ENCODE measurements around the gene LRRC14B. TPM values are rescaled to one million over a fixed set of nuclear protein-coding genes. Genes with fewer than 3 reads are reported as not detected.

The LRRC14B gene
- total RNA-seq, 1 donor from 2014 or later, result not detected

- Histone ChIP-seq H2AFZ (ENCODE audit: low read depth, low read length) (no peak overlapping the region), H4K20me1 (ENCODE audit: insufficient read depth, low read length) (no peaks in the 10 kb centered on the region), H3K4me1 (ENCODE audit: insufficient read depth, low read length) (peaks cover 33% of the 10 kb centered on the region), H3K27ac (ENCODE audit: low read depth, low read length) (peak overlapping the region; percentile 91), H3K27me3 (ENCODE audit: insufficient read depth, low read length) (no peaks in the 10 kb centered on the region), H3K79me2 (ENCODE audit: insufficient read depth, low read length) (no peaks in the 10 kb centered on the region), H3K9ac (ENCODE audit: low read length) (peak overlapping the region; percentile 79), H3K4me3 (ENCODE audit: insufficient read depth, low read depth, low read length) (no peak overlapping the region), H3K4me2 (ENCODE audit: low read length) (peak overlapping the region; percentile 79), H3K9me3 (ENCODE audit: insufficient read depth, low read depth, low read length) (no peaks in the 10 kb centered on the region), H3K36me3 (ENCODE audit: insufficient read depth, low read length) (no peaks in the 10 kb centered on the region)
- no peak for DNase-seq (ENCODE audit: low read depth)
- H3K27ac Mint-ChIP-seq (ENCODE audit: unreplicated experiment), result no peak overlapping the region
- TF ChIP-seq, protein P1, sequence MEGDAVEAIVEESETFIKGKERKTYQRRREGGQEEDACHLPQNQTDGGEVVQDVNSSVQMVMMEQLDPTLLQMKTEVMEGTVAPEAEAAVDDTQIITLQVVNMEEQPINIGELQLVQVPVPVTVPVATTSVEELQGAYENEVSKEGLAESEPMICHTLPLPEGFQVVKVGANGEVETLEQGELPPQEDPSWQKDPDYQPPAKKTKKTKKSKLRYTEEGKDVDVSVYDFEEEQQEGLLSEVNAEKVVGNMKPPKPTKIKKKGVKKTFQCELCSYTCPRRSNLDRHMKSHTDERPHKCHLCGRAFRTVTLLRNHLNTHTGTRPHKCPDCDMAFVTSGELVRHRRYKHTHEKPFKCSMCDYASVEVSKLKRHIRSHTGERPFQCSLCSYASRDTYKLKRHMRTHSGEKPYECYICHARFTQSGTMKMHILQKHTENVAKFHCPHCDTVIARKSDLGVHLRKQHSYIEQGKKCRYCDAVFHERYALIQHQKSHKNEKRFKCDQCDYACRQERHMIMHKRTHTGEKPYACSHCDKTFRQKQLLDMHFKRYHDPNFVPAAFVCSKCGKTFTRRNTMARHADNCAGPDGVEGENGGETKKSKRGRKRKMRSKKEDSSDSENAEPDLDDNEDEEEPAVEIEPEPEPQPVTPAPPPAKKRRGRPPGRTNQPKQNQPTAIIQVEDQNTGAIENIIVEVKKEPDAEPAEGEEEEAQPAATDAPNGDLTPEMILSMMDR (IDR thresholded peaks at IDR 0.05; ENCODE audit: insufficient read depth, low read depth, low read length), result no peak
- no peak for TF ChIP-seq EZH2 (IDR thresholded peaks at IDR 0.05; ENCODE audit: insufficient read depth, low read length)
- H3K36me3 Mint-ChIP-seq (ENCODE audit: low read depth, unreplicated experiment), result peaks cover 2% of the 10 kb centered on the region
- peaks cover 17% of the 10 kb centered on the region for H3K4me1 Mint-ChIP-seq (ENCODE audit: low read depth, unreplicated experiment)
- peaks cover 5% of the 10 kb centered on the region for H3K9me3 Mint-ChIP-seq (ENCODE audit: unreplicated experiment)
- no peak overlapping the region for H3K4me3 Mint-ChIP-seq (ENCODE audit: unreplicated experiment)
- FAIRE-seq, result no peak
- peaks cover 25% of the 10 kb centered on the region for H3K27me3 Mint-ChIP-seq (ENCODE audit: low read depth, unreplicated experiment)
These were observed 30.1 kb upstream of the LRRC14B start for GRCh38 chr5:160921-161802.

GRCh38 chr5:161803-162110 lies 29.5 kb upstream of the LRRC14B start:
- no peak overlapping the region for H3K9ac ChIP-seq (ENCODE audit: low read length)
- no peak overlapping the region for H3K27ac ChIP-seq (ENCODE audit: low read depth, low read length)
- DNase-seq (ENCODE audit: low read depth) (no peak), FAIRE-seq (no peak)
- no peaks in the 10 kb centered on the region for H3K27me3 ChIP-seq (ENCODE audit: insufficient read depth, low read length)
- no peak for TF ChIP-seq EZH2 (IDR thresholded peaks at IDR 0.05; ENCODE audit: insufficient read depth, low read length)
- TF ChIP-seq, protein P1 (IDR thresholded peaks at IDR 0.05; ENCODE audit: insufficient read depth, low read depth, low read length), result no peak
- Mint-ChIP-seq H3K9me3 (ENCODE audit: unreplicated experiment) (peaks cover 5% of the 10 kb centered on the region), H3K36me3 (ENCODE audit: low read depth, unreplicated experiment) (peaks cover 2% of the 10 kb centered on the region), H3K4me1 (ENCODE audit: low read depth, unreplicated experiment) (peaks cover 17% of the 10 kb centered on the region), H3K27ac (ENCODE audit: unreplicated experiment) (no peak overlapping the region), H3K4me3 (ENCODE audit: unreplicated experiment) (no peak overlapping the region), H3K27me3 (ENCODE audit: low read depth, unreplicated experiment) (peaks cover 23% of the 10 kb centered on the region)
- H4K20me1 ChIP-seq (ENCODE audit: insufficient read depth, low read length), result no peaks in the 10 kb centered on the region
- H3K4me2 ChIP-seq (ENCODE audit: low read length), result no peak overlapping the region
- H3K4me1 ChIP-seq (ENCODE audit: insufficient read depth, low read length), result peaks cover 31% of the 10 kb centered on the region
- H3K4me3 ChIP-seq (ENCODE audit: insufficient read depth, low read depth, low read length), result no peak overlapping the region
- no peaks in the 10 kb centered on the region for H3K79me2 ChIP-seq (ENCODE audit: insufficient read depth, low read length)
- no peaks in the 10 kb centered on the region for H3K36me3 ChIP-seq (ENCODE audit: insufficient read depth, low read length)
- H2AFZ ChIP-seq (ENCODE audit: low read depth, low read length), result no peak overlapping the region
- H3K9me3 ChIP-seq (ENCODE audit: insufficient read depth, low read depth, low read length), result no peaks in the 10 kb centered on the region

DNA sequence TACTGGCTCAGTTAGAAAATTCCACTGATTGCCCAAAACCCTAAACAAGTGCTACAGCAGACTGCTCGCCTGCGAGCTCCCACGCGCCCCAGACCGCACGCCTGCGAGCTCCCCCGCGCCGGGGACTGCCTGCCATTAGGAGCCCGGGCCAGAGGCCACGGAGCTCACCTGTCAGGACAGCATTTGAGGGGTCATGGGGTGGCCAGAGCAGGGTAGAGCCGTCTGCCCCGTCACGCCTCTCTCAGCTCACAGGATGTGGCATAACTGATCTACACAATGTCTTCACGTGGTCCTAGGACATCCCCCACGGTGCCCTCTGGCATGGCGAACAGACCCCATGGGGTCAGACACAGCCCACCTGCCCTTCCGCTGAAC lies 29.1 kb upstream of the LRRC14B start:
- peaks cover 31% of the 10 kb centered on the region for H3K4me1 ChIP-seq (ENCODE audit: insufficient read depth, low read length)
- no peaks in the 10 kb centered on the region for H4K20me1 ChIP-seq (ENCODE audit: insufficient read depth, low read length)
- H3K36me3 ChIP-seq (ENCODE audit: insufficient read depth, low read length), result no peaks in the 10 kb centered on the region
- H3K79me2 ChIP-seq (ENCODE audit: insufficient read depth, low read length), result no peaks in the 10 kb centered on the region
- H3K27ac Mint-ChIP-seq (ENCODE audit: unreplicated experiment), result no peak overlapping the region
- no peaks in the 10 kb centered on the region for H3K9me3 ChIP-seq (ENCODE audit: insufficient read depth, low read depth, low read length)
- H3K4me3 ChIP-seq (ENCODE audit: insufficient read depth, low read depth, low read length), result no peak overlapping the region
- H3K4me1 Mint-ChIP-seq (ENCODE audit: low read depth, unreplicated experiment), result peaks cover 17% of the 10 kb centered on the region
- no peak overlapping the region for H3K4me3 Mint-ChIP-seq (ENCODE audit: unreplicated experiment)
- no peak overlapping the region for H3K4me2 ChIP-seq (ENCODE audit: low read length)
- no peaks in the 10 kb centered on the region for H3K27me3 ChIP-seq (ENCODE audit: insufficient read depth, low read length)
- FAIRE-seq, result no peak
- peaks cover 2% of the 10 kb centered on the region for H3K36me3 Mint-ChIP-seq (ENCODE audit: low read depth, unreplicated experiment)
- TF ChIP-seq, protein P1 (IDR thresholded peaks at IDR 0.05; ENCODE audit: insufficient read depth, low read depth, low read length), result no peak
- no peak for TF ChIP-seq EZH2 (IDR thresholded peaks at IDR 0.05; ENCODE audit: insufficient read depth, low read length)
- H3K27me3 Mint-ChIP-seq (ENCODE audit: low read depth, unreplicated experiment), result peaks cover 19% of the 10 kb centered on the region
- H3K27ac ChIP-seq (ENCODE audit: low read depth, low read length), result no peak overlapping the region
- no peak overlapping the region for H3K9ac ChIP-seq (ENCODE audit: low read length)
- H3K9me3 Mint-ChIP-seq (ENCODE audit: unreplicated experiment), result peaks cover 5% of the 10 kb centered on the region
- DNase-seq (ENCODE audit: low read depth), result no peak
- H2AFZ ChIP-seq (ENCODE audit: low read depth, low read length), result no peak overlapping the region
